GM19468 (cell line): ENCODE measurements around the gene MATN4.
"Not testable (repeated sequence)": the region's sequence is repeated elsewhere in the genome, so short reads cannot be mapped to it uniquely, and the experiment has no call there.

Experiments used
- ATAC-seq: cut with Tn5 transposase; IDR thresholded peaks from one replicate; pipeline ENCODE4 v1.9.1; 2021; ENCODE audit warnings: mild to moderate bottlenecking, moderate library complexity, moderate number of reproducible peaks; ENCODE audit not compliant: unreplicated experiment; ENCODE audit errors: extremely low read depth

The MATN4 gene, protein sequence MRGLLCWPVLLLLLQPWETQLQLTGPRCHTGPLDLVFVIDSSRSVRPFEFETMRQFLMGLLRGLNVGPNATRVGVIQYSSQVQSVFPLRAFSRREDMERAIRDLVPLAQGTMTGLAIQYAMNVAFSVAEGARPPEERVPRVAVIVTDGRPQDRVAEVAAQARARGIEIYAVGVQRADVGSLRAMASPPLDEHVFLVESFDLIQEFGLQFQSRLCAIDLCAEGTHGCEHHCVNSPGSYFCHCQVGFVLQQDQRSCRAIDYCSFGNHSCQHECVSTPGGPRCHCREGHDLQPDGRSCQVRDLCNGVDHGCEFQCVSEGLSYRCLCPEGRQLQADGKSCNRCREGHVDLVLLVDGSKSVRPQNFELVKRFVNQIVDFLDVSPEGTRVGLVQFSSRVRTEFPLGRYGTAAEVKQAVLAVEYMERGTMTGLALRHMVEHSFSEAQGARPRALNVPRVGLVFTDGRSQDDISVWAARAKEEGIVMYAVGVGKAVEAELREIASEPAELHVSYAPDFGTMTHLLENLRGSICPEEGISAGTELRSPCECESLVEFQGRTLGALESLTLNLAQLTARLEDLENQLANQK

GRCh38 chr20:45308117-45308778 lies at the start of gene MATN4:
Gene MATN4, minus strand, starts transcription at chr20:45308299. Its CDS starts 2,717 bp downstream, at chr20:45305582.
- no peak for ATAC-seq

GRCh38 chr20:45355209-45356084 lies 47.3 kb upstream of the MATN4 start:
- no peak for ATAC-seq

- ATAC-seq, result no peak
Measured at GRCh38 chr20:45354423-45355208, 46.5 kb upstream of the MATN4 start.

DNA sequence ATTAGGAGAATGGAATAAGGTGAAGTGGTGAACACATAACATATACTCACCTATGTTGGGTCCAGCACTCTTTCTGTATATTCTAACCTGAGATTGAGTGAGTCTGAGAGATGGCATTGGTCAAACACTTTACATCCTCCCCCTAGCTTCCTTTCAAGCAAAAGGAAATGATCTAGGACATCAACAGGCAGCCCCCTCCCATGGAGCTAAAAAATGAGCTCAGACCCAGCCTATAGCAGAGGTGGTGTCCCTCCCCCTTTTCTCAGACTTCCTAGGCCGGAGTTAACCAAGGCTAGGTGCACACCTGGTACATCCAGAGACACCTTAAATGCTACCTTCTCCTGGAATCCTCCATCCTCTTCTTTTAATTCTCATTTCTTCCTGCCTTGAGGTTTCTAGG lies 45.6 kb upstream of the MATN4 start:
- no peak for ATAC-seq

- ATAC-seq, result no peak
Measured at GRCh38 chr20:45352729-45353128, 44.6 kb upstream of the MATN4 start.

GRCh38 chr20:45350795-45351194 lies 42.7 kb upstream of the MATN4 start:
- not testable (repeated sequence) for ATAC-seq

DNA sequence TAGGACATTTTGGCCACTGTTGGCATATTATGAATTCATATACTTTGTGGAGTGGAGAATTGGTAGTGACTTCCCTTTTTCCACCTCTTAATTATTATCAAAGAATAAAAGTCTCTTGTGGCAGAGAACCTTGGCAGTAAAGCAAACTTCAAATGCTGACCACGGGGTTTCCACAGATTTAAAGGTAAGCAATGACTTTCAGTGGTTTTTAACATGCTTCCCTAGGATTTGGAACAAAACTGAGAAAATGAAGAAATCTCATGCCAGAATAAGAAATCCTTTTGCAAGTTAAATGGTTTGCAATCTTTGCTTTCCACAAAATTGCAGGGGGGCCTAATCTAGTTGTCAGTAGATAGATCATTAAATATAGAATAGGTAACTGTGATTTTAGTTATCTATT lies 42.1 kb upstream of the MATN4 start:
- no peak for ATAC-seq

- ATAC-seq, result no peak
Measured at GRCh38 chr20:45347936-45348778, 40.1 kb upstream of the MATN4 start, which contains the start of gene SDC4. Gene SDC4, minus strand, starts transcription at chr20:45348424. Its CDS starts 40 bp downstream, at chr20:45348384.

DNA sequence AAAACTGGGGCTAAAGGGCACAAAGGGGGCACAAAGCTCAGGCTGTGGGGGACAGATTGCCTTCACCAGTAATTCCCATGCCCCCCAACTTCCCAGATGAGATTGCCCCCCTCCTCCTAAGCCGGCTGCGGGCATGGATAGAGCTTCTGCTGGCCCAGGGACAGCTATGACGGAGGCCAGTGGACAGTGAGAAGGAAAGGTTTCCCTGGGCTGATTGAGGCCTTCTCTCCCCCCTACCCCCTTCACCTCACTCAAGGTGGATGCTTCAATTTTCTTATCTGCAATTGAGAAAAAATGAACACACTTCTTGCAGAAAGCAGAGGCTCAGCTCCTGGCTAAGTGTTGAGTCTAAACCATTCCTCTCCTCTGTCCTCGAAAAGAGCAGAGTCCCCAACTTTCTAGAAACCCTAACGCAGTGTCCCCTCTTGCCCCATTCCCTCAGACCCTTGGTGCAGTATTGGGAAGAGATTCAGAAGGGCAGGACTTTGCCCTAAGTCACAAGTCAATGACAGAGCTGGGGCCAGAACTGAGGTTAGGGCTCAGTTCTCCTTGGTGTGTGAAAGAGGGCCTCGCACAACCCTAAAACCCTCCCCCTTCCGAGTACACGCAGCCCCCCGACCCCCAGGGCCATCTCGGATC lies 39.3 kb upstream of the MATN4 start:
- ATAC-seq, result no peak

DNA sequence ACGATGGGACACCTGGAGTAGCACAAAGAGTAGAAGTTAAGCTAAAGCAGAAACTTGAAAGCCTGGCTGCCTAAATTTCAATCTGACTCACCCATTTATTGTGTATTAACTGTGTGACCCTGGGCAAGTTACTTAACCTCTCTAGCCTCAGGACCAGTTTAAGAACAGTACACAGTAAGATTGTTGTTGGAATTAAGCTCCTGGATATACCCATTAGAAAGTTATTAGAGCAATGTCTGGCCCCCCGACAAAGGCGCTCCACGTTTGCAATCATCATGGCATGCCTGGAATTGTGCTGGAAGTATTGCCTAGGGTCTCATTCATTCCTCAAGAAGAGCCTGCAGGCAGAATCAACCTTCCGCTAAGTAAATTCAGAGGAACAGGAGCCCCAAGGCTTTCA lies 38.8 kb upstream of the MATN4 start:
- no peak for ATAC-seq

DNA sequence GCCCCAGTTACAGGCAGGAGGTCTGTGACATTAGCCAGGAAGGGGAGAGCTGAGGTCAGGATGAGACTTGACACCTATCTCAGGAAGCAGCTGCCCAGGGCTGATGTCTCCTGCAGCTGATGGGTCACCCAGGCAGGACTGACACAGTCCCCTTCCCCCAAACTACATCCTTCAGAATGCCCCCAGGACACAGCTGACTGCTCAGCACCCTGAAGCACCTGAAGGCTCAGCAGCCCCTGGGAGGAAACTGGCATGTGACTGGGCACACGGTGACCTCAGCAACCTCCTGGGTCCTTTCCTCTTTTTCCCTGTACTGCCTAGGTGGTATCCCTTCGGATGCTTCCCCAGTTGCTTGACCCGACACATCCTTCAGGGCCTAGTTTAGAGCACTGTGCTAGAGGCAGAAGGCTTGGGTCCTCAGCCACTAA lies 38.2 kb upstream of the MATN4 start:
- no peak for ATAC-seq

DNA sequence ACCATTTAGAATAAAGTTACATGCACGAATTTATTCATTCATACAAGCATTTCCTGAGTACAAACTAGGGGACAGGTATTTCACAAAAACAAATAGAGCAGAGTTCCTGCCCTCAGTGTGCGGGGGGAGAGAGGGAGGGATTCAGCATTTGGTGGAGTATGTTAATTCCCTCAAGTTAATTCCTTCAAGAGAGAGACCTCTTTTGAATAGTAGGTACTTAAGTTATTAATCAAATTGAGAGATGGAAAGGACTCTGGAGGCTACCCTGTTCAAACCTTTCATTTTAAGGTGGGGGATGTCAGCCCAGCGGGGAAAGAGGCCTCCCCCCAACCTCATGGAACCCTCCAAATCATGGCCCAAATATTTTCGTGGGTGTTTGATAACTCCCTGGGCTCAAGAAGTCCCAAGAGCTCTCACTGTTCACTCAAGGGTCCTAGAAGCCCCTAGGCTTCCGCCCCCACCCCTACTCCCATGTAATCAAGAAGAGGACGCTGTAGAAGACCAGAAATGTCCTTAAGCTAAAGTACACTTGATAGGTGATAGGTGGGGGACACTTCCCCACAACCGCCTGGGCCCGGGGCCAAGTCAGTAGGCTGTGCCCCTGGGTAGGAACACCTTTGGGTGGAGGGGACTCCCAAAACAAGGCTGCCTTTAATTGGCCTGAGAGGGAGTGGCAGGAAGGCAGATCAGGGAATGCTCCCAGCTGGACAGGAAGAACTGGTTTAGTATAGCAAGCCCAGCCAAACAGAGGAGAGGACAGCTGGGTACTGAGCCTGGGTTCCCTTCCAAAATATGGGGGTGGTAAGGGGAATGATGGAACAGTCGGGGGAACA lies 37.2 kb upstream of the MATN4 start:
- ATAC-seq, result no peak

- ATAC-seq, result no peak
Measured at GRCh38 chr20:45344168-45344860, 36.2 kb upstream of the MATN4 start.

- no peak for ATAC-seq
Measured at GRCh38 chr20:45343532-45344167, 35.6 kb upstream of the MATN4 start.

DNA sequence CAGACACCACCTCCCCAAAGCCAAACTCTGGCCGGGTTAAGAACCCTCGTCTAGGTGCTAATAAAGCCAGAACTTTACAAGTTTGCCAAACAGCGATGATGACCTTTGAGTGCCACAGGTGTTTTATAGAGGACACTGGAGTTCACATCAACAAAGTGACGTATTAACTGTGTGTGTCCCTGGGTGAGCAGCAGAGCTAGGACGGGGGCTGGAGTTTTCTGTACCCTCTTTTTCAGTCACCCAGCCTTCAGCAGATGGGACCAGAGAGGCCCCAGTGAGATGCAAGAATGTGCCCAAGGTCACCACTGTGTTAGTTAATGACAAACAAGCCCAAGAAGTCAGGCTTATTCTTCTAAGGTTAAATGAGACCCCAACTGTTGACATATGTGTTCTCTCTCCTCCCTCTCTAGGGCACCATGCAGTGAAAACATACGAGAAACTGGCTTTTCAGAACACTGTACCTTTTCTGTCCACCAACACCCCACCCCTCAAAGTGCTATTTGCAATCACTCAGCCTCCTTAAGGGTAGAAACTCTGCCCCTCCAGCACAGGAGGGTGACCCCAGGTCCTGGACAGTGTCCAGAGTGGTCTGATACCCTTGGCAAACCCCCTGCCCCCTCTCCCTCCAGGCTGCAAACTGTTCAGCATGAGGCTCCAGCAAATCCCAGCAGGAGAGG lies 34.9 kb upstream of the MATN4 start:
- no peak for ATAC-seq
